Measurements from ENCODE around the gene RFPL4A.
"Not testable (repeated sequence)": the region's sequence is repeated elsewhere in the genome, so short reads cannot be mapped to it uniquely, and the experiment has no call there.

Gene RFPL4A

GRCh38 chr19:55750715-55751114, 8.2 kb upstream of the RFPL4A start:
- no peak overlapping the region for H3K27ac ChIP-seq (ENCODE audit: low read depth, low read length)
- H3K9me3 ChIP-seq (ENCODE audit: control insufficient read depth, insufficient read depth, low read length) = peaks cover 81% of the 10 kb centered on the region
- no peaks in the 10 kb centered on the region for H3K4me1 ChIP-seq (ENCODE audit: control insufficient read depth, insufficient read depth, low read length)
- no peak overlapping the region; the same call in 1 of the 2 replicates for H3K4me3 ChIP-seq (ENCODE audit: low read depth, low read length)
- H3K36me3 ChIP-seq (ENCODE audit: control insufficient read depth, insufficient read depth, low read length) = no peaks in the 10 kb centered on the region
- no peaks in the 10 kb centered on the region for H3K27me3 ChIP-seq (ENCODE audit: control insufficient read depth, insufficient read depth, low read length)
- no peak overlapping the region for H3K9ac ChIP-seq (ENCODE audit: low read depth, low read length)

GRCh38 chr19:55753401-55753800, 5.5 kb upstream of the RFPL4A start:
- Histone ChIP-seq H3K27me3 (ENCODE audit: control insufficient read depth, insufficient read depth, low read length) (no peaks in the 10 kb centered on the region), H3K9me3 (ENCODE audit: control insufficient read depth, insufficient read depth, low read length) (peaks cover 74% of the 10 kb centered on the region), H3K4me3 (ENCODE audit: low read depth, low read length) (no peak overlapping the region), H3K4me1 (ENCODE audit: control insufficient read depth, insufficient read depth, low read length) (no peaks in the 10 kb centered on the region), H3K36me3 (ENCODE audit: control insufficient read depth, insufficient read depth, low read length) (no peaks in the 10 kb centered on the region), H3K27ac (ENCODE audit: low read depth, low read length) (no peak overlapping the region), H3K9ac (ENCODE audit: low read depth, low read length) (no peak overlapping the region)

- not testable (repeated sequence) for H3K27me3 ChIP-seq (ENCODE audit: control insufficient read depth, insufficient read depth, low read length); H3K36me3 ChIP-seq (ENCODE audit: control insufficient read depth, insufficient read depth, low read length)
- peaks cover 63% of the 10 kb centered on the region for H3K9me3 ChIP-seq (ENCODE audit: control insufficient read depth, insufficient read depth, low read length)
Measured at GRCh38 chr19:55756808-55757207, 2.1 kb upstream of the RFPL4A start.

DNA sequence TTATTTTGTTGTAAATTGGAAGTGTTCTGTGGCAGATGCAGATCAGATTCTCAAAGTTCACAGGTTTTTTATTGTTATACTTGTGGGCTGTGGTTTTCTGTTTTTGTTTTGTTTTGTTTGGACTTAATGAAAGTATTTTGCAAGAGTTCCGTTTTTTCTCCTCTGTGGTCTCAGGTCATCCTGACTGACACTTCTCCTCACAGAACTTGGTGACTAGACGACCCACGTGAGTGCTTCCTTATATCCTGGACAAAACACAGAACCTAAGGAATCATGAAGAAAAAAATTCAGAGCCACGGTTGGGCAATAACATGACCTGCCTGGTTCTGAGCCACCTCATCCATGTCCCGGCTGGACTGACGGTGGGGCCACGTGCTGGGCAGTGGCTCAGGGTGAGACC, 7.6 kb downstream of the RFPL4A start:
- H3K9me3 ChIP-seq (ENCODE audit: control insufficient read depth, insufficient read depth, low read length) = peaks cover 58% of the 10 kb centered on the region
- no peaks in the 10 kb centered on the region for H3K27me3 ChIP-seq (ENCODE audit: control insufficient read depth, insufficient read depth, low read length)
- no peak overlapping the region for H3K9ac ChIP-seq (ENCODE audit: low read depth, low read length)
- H3K4me3 ChIP-seq (ENCODE audit: low read depth, low read length) = 0 out of 2 replicates have a peak overlapping the region, but pooled peaks have one; percentile 26
- no peak overlapping the region for H3K27ac ChIP-seq (ENCODE audit: low read depth, low read length)
- H3K4me1 ChIP-seq (ENCODE audit: control insufficient read depth, insufficient read depth, low read length) = no peaks in the 10 kb centered on the region
- H3K36me3 ChIP-seq (ENCODE audit: control insufficient read depth, insufficient read depth, low read length) = no peaks in the 10 kb centered on the region

More at GRCh38 chr19:55756808-55757207, 2.1 kb upstream of the RFPL4A start:
- H3K9ac ChIP-seq (ENCODE audit: low read depth, low read length); H3K4me1 ChIP-seq (ENCODE audit: control insufficient read depth, insufficient read depth, low read length); H3K4me3 ChIP-seq (ENCODE audit: low read depth, low read length); H3K27ac ChIP-seq (ENCODE audit: low read depth, low read length): not testable (repeated sequence)

DNA sequence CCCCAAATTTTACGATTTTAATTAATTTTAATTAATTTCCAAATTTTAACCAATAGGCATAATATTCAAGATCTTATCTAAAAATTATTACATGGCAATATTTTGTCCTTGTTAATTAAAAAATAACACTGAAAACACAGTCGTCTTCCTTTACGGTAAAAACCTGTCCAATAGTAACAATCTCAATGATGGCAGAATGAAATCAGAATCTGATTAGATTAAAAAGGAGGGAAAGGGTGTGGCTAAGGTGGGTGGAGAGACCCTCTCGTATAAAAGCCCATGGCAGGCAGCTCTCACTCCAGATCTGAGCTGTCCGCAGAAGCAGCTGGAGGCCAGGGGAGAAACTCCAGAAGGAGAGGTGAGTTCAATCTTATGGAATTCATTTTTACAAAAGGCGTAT, 9.9 kb downstream of the RFPL4A start, which contains the start of gene RFPL4AL1:
Gene RFPL4AL1 (plus strand): TSS at position 301 of the 400 bp plus-strand sequence. CDS start 2,687 bp downstream, outside the sequence.
- H3K9ac ChIP-seq (ENCODE audit: low read depth, low read length); H3K27ac ChIP-seq (ENCODE audit: low read depth, low read length); H3K4me3 ChIP-seq (ENCODE audit: low read depth, low read length); H3K4me1 ChIP-seq (ENCODE audit: control insufficient read depth, insufficient read depth, low read length); H3K27me3 ChIP-seq (ENCODE audit: control insufficient read depth, insufficient read depth, low read length); H3K36me3 ChIP-seq (ENCODE audit: control insufficient read depth, insufficient read depth, low read length): not testable (repeated sequence)
- peaks cover 57% of the 10 kb centered on the region for H3K9me3 ChIP-seq (ENCODE audit: control insufficient read depth, insufficient read depth, low read length)

- H3K4me3 ChIP-seq (ENCODE audit: low read depth, low read length); H3K27me3 ChIP-seq (ENCODE audit: control insufficient read depth, insufficient read depth, low read length); H3K9ac ChIP-seq (ENCODE audit: low read depth, low read length); H3K36me3 ChIP-seq (ENCODE audit: control insufficient read depth, insufficient read depth, low read length); H3K27ac ChIP-seq (ENCODE audit: low read depth, low read length); H3K4me1 ChIP-seq (ENCODE audit: control insufficient read depth, insufficient read depth, low read length): not testable (repeated sequence)
- peaks cover 53% of the 10 kb centered on the region for H3K9me3 ChIP-seq (ENCODE audit: control insufficient read depth, insufficient read depth, low read length)
Measured at GRCh38 chr19:55769632-55770031, 10.7 kb downstream of the RFPL4A start.

DNA sequence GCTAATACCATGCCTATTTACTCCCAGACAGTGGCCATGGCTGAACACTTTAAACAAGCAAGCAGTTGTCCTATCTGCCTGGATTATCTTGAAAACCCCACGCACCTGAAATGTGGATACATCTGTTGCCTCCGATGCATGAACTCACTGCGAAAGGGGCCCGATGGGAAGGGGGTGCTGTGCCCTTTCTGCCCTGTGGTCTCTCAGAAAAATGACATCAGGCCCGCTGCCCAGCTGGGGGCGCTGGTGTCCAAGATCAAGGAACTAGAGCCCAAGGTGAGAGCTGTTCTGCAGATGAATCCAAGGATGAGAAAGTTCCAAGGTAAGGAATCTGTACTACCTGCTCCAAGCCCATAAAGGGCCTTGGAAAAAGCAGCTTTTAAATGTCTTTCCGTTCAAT, 18.6 kb downstream of the RFPL4A start:
- Histone ChIP-seq H3K9ac (ENCODE audit: low read depth, low read length) (no peak overlapping the region), H3K9me3 (ENCODE audit: control insufficient read depth, insufficient read depth, low read length) (peaks cover 70% of the 10 kb centered on the region), H3K4me1 (ENCODE audit: control insufficient read depth, insufficient read depth, low read length) (no peaks in the 10 kb centered on the region)

DNA sequence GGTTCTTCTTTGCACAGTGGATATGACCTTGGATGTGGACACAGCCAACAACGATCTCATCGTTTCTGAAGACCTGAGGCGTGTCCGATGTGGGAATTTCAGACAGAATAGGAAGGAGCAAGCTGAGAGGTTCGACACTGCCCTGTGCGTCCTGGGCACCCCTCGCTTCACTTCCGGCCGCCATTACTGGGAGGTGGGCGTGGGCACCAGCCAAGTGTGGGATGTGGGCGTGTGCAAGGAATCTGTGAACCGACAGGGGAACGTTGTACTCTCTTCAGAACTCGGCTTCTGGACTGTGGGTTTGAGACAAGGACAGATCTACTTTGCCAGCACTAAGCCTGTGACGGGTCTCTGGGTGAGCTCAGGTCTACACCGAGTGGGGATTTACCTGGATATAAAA, 19.4 kb downstream of the RFPL4A start:
- H3K4me3 ChIP-seq (ENCODE audit: low read depth, low read length) = no peak overlapping the region

More for the DNA sequence above, 18.6 kb downstream of the RFPL4A start:
- no peaks in the 10 kb centered on the region for H3K36me3 ChIP-seq (ENCODE audit: control insufficient read depth, insufficient read depth, low read length)
- no peaks in the 10 kb centered on the region for H3K27me3 ChIP-seq (ENCODE audit: control insufficient read depth, insufficient read depth, low read length)
- no peak overlapping the region for H3K4me3 ChIP-seq (ENCODE audit: low read depth, low read length)
- no peak overlapping the region for H3K27ac ChIP-seq (ENCODE audit: low read depth, low read length)

DNA sequence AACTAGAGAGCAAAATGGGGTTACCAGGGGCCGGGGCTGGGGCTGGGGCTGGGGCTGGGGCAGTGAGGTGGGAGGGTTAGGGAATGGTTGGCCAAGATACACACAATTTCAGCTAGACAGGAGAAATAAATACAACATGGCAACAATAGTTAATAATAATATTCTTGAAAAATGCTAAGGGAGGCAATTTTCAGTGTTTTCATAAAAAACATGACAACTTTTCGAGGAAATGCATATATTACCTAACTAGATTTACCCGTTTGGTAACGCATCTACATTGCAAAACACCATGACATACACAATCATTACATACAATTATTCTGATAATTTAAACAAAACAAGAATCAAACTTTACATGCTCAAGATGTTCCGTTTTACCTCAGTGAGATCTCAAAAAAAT, 22.2 kb downstream of the RFPL4A start:
- H3K9ac ChIP-seq (ENCODE audit: low read depth, low read length) = no peak overlapping the region
- H3K27ac ChIP-seq (ENCODE audit: low read depth, low read length) = no peak overlapping the region
- H3K27me3 ChIP-seq (ENCODE audit: control insufficient read depth, insufficient read depth, low read length) = no peaks in the 10 kb centered on the region
- no peak overlapping the region for H3K4me3 ChIP-seq (ENCODE audit: low read depth, low read length)
- H3K4me1 ChIP-seq (ENCODE audit: control insufficient read depth, insufficient read depth, low read length) = no peaks in the 10 kb centered on the region
- no peaks in the 10 kb centered on the region for H3K36me3 ChIP-seq (ENCODE audit: control insufficient read depth, insufficient read depth, low read length)
- H3K9me3 ChIP-seq (ENCODE audit: control insufficient read depth, insufficient read depth, low read length) = peaks cover 88% of the 10 kb centered on the region

More for the DNA sequence above, 19.4 kb downstream of the RFPL4A start:
- no peaks in the 10 kb centered on the region for H3K27me3 ChIP-seq (ENCODE audit: control insufficient read depth, insufficient read depth, low read length)
- H3K36me3 ChIP-seq (ENCODE audit: control insufficient read depth, insufficient read depth, low read length) = no peaks in the 10 kb centered on the region
- peaks cover 78% of the 10 kb centered on the region for H3K9me3 ChIP-seq (ENCODE audit: control insufficient read depth, insufficient read depth, low read length)
- H3K27ac ChIP-seq (ENCODE audit: low read depth, low read length) = no peak overlapping the region
- no peak overlapping the region for H3K9ac ChIP-seq (ENCODE audit: low read depth, low read length)
- no peaks in the 10 kb centered on the region for H3K4me1 ChIP-seq (ENCODE audit: control insufficient read depth, insufficient read depth, low read length)

GRCh38 chr19:55795021-55795420, 36.1 kb downstream of the RFPL4A start:
- Histone ChIP-seq H3K4me1 (ENCODE audit: control insufficient read depth, insufficient read depth, low read length) (no peaks in the 10 kb centered on the region), H3K4me3 (ENCODE audit: low read depth, low read length) (no peak overlapping the region), H3K9ac (ENCODE audit: low read depth, low read length) (no peak overlapping the region), H3K27me3 (ENCODE audit: control insufficient read depth, insufficient read depth, low read length) (no peaks in the 10 kb centered on the region), H3K27ac (ENCODE audit: low read depth, low read length) (no peak overlapping the region), H3K36me3 (ENCODE audit: control insufficient read depth, insufficient read depth, low read length) (no peaks in the 10 kb centered on the region), H3K9me3 (ENCODE audit: control insufficient read depth, insufficient read depth, low read length) (peaks cover 87% of the 10 kb centered on the region)

DNA sequence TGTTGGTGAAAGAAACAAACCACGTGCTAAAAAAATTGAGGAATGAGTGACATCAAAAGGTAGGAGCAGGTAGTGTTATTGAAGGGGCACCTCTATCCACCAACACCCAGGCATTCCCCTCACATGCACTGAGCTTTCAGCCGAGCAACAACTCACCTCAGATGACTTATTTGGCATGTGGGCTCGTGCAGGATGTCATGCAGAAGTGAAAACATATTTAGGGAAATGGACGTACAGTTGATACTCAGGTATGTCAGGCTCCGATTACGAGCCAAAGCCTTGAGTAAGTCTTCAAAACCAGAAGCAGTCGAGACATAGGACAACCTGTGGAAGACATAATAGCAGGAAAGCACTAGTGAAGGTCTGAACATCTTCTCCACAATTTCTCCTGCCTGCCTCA, 42.5 kb downstream of the RFPL4A start:
- Histone ChIP-seq H3K36me3 (ENCODE audit: control insufficient read depth, insufficient read depth, low read length) (no peaks in the 10 kb centered on the region), H3K27me3 (ENCODE audit: control insufficient read depth, insufficient read depth, low read length) (no peaks in the 10 kb centered on the region), H3K4me3 (ENCODE audit: low read depth, low read length) (no peak overlapping the region), H3K9ac (ENCODE audit: low read depth, low read length) (no peak overlapping the region), H3K4me1 (ENCODE audit: control insufficient read depth, insufficient read depth, low read length) (no peaks in the 10 kb centered on the region), H3K9me3 (ENCODE audit: control insufficient read depth, insufficient read depth, low read length) (peaks cover 87% of the 10 kb centered on the region), H3K27ac (ENCODE audit: low read depth, low read length) (no peak overlapping the region)

DNA sequence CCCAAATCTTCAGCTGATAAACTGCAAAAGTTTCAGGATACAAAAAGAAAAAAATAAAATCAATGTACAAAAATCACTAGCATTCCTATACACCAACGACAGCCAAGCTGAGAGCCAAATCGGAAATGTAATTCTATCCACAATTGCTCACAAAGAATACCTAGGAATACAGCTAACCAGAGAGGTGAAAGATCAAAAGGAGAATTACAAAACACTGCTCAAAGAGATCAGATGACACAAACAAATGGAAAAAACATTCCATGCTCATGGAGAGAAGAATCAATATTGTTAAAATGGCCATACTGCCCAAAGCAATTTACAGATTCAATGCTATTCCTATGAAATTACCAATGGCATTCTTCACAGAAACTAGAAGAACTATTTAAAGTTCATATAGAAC, 43.4 kb downstream of the RFPL4A start:
- Histone ChIP-seq H3K9ac (ENCODE audit: low read depth, low read length) (no peak overlapping the region), H3K27ac (ENCODE audit: low read depth, low read length) (no peak overlapping the region), H3K4me1 (ENCODE audit: control insufficient read depth, insufficient read depth, low read length) (no peaks in the 10 kb centered on the region), H3K4me3 (ENCODE audit: low read depth, low read length) (no peak overlapping the region), H3K27me3 (ENCODE audit: control insufficient read depth, insufficient read depth, low read length) (no peaks in the 10 kb centered on the region), H3K36me3 (ENCODE audit: control insufficient read depth, insufficient read depth, low read length) (no peaks in the 10 kb centered on the region), H3K9me3 (ENCODE audit: control insufficient read depth, insufficient read depth, low read length) (peaks cover 90% of the 10 kb centered on the region)

Measured in HUES48 (cell line).